Measurements from ENCODE around the gene CD79A.

Gene CD79A

GRCh38 chr19:41921577-41922576 is 44.8 kb downstream of the CD79A start:
- no peak for DNase-seq

DNA sequence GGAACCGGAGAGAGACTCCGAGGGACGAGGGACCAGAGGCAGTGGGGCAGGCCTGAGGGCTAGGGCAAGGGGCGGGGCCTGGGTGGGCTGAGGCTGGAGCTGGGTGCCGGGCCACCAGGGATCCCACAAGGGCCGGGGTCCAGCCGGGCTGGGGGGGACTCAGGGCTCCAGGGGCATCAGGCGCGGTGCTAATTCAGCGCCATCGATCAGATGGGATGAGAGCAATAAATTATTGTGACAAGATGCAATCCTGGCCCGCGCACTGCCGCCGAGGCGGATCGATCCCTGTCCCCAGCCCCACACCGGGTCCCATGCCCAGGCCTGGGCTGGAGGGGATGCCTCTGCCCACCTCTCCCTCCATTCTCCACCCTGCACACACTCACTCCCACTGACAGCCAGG is 45.5 kb downstream of the CD79A start:
- no peak for DNase-seq

DNA sequence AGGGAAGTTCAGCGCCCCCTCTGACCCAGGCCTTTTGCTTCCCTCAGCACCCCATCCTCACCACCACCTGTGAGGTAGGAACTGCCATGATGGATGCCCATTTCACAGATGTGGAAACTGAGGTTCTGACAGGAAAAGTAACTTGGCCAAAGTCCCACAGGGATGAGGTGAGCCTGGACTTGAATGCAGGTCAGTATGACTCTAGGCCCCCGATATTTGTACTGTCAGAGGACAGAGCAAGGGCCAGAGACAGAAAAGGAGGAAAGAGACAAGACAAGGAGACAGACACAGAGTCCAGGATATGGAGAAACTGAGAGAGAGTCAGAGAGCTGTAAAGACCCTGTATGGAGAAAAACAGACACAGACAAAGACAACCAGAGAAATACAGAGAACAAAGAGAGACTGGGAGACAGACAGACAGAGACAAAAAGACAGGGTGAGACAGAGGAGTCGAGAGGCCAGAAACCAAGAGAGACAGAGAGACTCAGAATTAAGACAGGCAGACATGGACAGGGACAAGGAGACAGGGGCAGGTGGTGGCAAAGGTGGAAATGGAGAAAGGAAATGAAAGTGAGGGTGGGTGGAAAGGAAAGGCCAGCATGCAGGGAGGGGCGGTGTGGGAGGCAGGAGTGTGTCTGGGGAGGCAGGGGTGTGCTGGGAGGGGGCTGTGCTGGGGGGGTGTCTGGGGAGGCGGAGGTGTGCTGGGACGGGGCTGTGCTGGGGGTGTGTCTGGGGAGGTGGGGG is 46.1 kb downstream of the CD79A start:
- no peak for DNase-seq

- no peak for DNase-seq
Observed at GRCh38 chr19:41924151-41925145, 47.4 kb downstream of the CD79A start.

DNA sequence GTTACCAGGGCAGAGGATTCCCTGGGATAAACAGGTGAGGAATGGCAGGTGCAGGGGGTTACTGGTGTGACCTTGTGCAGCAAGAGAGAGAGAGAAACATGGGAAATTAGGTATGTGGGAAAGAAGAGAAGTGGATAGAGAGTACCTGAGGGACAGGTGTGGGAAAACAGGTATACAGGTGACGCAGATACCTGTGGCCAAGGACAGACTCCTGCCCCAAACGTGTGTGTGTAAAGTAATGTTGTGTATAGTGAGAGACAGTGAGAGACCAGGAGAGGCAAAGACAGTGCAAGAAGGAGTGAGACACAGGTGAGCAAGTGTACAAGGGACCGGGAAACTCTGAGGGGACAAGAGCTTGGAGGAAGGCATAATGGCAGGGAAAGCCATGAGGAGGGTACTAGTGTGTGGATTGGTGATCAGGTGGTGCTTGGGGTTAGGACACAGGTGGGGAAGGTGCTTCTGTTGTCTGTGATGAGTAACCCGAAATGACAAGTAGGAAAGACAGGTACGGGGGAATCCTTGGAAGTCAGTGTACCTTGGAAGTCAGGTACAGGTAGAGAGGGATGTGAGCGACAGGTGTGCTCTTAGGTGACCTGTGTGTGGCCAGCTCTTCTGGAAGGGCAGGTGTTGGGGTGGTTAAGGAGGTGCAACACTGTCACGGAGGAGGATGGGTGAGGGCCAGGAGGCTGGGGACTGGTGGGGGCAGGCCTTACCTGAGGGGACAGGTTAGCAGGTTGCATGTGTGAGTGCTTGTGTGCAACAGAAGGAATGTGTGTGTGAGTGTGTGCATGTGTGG is 48.3 kb downstream of the CD79A start:
- DNase-seq = no peak

GRCh38 chr19:41926028-41926762 is 49.1 kb downstream of the CD79A start:
- DNase-seq = no peak

DNA sequence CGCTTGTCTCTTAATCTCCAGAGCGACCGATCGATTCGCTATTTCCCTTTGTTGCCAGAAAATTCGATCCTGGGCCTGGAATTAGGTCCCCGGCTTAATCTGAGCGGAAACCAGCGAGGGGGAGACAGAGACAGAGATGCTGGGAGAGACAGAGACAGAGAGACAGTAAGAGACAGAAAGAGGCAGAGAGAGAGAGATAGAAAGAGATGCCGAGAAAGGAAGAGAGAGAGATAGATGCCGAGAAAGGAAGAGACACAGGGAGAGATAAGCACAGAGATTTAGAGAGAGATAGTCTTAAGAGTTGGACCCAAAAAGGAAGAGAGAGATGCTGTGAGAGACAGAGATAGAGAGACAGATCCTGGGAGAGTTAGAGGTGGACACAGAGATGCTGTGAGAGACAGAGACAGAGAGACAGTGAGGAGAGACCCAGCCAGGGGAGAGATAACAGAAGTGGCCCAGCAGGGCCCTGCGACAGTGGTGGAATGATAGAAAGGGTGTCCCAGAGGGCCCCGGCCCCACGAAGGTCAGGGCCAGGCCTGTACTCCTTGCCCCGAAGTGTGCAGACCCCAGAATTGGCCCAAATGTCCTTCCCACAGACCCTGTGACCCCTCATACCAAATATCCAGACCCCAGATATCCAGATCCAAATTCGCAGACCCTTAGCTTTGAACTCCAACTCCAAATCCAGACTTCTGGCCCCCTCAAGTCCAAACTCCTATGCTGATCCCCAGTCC is 49.9 kb downstream of the CD79A start:
- DNase-seq = no peak

DNA sequence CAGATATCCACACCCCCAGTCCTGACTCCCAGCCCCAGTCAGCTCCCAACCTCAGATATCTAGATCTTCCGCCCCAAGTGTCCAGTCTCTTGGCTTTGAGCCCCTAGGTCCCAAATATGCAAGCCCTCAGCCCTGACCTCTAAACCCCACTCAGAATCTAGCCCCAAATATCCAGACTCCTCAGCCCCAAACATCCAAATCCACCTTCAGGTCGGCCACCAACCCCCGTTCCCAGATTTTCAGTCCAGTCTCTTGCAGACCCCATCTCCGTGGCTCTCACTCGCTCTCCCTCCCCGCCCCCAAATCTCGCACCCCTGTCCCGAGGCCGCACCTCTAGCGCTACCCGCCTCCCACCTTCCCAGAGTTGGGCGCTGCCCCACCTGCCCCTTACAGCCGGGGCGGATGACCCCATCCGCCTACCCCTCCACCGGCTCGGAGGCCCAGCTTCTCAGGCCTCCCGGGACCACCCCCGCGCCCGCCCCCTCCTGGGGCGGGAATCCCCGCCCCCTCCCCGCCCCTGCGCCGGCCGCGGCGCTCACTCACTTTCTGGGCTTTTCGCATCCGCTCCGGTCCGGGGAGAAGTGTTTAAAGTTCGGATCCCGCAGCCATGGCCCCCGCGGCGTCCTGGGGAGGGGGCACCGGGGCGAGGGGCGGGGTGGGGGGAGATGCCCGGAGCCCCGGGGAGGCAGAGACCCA is 50.6 kb downstream of the CD79A start:
- DNase-seq = no peak

- DNase-seq = no peak
Observed at GRCh38 chr19:41928221-41928683, 51.2 kb downstream of the CD79A start, which contains the start of gene ERFL. ERFL (minus strand) TSS chr19:41928449; CDS start chr19:41912919, 15,530 bp downstream.

DNA sequence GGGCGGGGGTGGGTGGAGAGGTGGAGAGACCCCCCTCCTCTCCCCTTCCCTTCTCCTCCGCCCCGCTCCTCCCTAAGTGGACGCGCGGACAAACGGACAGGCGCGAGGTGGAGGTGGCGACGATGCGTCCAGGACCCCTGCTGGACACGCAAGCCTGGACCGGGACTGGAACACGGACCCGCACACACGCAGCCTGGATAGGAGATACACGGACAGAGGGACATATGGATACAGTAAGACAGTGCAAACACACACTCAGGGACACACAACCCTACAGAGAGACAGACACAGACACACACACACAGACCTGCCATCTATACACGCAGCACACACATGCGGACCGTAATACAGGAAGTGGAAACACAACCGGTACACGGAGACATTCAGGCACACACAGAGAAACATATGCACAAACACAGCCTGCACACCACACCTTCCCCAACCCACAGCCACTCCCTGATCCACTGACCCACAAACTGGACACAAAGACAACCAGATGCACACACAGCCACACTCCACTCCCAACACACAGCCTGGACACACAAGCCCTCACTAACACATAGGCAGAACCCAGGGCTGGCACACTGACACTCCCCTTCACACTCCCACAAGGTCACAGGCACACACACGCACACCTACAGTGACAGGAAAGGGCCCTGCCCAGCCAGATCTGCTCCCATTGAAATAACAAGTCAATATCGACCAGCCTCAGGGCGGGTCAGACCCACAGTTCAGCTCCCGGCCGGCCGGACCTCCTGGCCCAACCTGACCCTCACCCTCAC is 51.9 kb downstream of the CD79A start:
- DNase-seq = no peak

DNA sequence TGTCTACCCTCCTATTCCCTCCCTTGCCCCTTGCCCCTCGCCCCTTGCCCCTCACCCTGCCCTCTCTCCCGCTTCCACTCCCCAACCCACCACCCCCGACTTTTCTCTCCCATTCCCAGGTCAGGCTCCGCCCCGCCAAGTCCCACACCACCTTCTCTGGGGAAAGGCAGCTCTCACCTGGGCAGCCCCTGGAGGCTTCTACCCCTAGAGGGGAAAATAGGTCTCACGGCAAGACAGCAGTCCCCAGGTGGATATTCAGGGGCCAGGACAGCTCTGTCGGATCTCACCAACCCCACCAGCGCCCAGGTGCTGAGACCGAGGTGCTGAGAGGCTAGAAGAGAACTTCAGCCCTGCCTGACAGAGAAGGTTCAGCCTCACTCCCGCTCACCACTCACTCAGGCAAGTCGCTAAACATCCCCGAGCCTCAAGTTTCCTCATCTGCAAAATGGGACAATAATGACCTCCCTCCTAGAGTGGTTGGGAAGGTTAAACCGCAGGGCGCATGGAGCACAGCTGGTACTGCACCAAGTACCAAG is 52.5 kb downstream of the CD79A start:
- no peak for DNase-seq

- DNase-seq = no peak
Observed at GRCh38 chr19:41930322-41930722, 53.2 kb downstream of the CD79A start.

Measured in fibroblast of skin of right quadriceps (primary cell).